ENCODE data around the gene TNS1. TPM values are rescaled to one million over a fixed set of nuclear protein-coding genes. Genes with fewer than 3 reads are reported as not detected.

TNS1 gene
- polyA plus RNA-seq, 1 experiment, result 19.7 TPM

DNA sequence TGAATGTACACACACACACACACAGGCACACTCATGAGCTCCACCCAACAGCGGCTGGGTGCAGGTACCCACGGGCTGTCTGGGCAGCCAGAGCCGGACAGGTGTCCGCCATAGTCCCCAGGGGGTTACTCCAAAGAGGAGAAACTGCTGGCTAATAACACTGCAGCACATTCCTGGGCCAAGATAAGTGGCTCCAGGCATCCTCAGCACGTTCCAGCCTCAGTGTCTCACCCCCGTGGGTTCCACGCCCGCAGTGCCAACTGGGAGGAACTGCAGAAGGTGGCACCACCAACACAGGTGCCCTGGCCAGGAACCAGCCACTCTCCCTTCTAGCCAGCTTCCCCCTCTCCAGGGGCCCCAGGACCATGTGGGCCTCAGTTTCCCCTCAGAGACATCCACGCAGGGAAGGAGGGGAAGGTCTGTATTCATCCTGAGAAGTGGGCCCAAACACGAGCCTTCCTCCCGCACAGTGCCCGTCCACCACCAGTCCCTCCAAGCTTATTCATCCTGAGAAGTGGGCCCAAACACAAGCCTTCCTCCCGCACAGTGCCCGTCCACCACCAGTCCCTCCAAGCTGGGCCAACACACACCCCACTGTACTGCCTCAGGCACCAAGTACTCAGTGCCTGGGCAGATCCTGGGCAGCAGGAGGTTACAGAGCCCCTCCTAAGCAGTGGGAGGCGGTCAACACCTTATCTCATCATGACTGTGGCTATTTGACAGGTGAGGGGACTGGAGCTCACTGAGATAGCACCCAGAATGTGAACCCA is 47.6 kb downstream of the TNS1 start:
- TF ChIP-seq, protein P1, sequence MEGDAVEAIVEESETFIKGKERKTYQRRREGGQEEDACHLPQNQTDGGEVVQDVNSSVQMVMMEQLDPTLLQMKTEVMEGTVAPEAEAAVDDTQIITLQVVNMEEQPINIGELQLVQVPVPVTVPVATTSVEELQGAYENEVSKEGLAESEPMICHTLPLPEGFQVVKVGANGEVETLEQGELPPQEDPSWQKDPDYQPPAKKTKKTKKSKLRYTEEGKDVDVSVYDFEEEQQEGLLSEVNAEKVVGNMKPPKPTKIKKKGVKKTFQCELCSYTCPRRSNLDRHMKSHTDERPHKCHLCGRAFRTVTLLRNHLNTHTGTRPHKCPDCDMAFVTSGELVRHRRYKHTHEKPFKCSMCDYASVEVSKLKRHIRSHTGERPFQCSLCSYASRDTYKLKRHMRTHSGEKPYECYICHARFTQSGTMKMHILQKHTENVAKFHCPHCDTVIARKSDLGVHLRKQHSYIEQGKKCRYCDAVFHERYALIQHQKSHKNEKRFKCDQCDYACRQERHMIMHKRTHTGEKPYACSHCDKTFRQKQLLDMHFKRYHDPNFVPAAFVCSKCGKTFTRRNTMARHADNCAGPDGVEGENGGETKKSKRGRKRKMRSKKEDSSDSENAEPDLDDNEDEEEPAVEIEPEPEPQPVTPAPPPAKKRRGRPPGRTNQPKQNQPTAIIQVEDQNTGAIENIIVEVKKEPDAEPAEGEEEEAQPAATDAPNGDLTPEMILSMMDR (IDR thresholded peaks at IDR 0.05; ENCODE audit: low read depth, low read length), result no peak
- ChIA-PET CTCF (interaction anchor here (1.1 kb wide), 1 partner anchor 11 kb away, joined by 3 read pairs; no protein-coding TSS in a partner anchor), POLR2A (no interaction called here)
- Histone ChIP-seq H3K27ac (ENCODE audit: low read depth, low read length) (no peak overlapping the region), H3K4me3 (ENCODE audit: low read depth, low read length) (no peak overlapping the region), H3K9me3 (ENCODE audit: control insufficient read depth, insufficient read depth, low read length) (no peaks in the 10 kb centered on the region), H3K27me3 (ENCODE audit: control insufficient read depth, insufficient read depth, low read length) (no peaks in the 10 kb centered on the region)
- no peak for DNase-seq (ENCODE audit: low read depth, low spot score)

DNA sequence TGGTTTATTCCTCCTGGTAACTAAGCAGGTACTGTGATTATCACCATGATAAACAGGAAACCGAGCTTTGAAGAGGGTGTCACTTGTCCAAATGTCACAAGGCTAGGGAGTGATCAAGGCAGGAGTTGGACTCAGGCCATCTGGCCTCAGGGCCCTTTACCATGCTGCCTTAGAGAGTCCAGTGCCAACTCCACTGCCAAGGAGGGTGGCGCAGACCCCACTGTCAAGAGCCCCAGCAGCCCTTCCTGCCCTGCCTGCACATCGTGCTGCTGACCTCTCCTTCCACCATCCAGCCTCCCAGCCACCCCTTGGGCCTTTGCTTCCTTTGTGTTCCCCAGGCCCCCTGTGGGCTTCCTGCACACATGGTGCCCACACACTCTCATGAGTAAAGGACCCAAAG is 48.3 kb downstream of the TNS1 start:
- H3K27me3 ChIP-seq (ENCODE audit: control insufficient read depth, insufficient read depth, low read length), result no peaks in the 10 kb centered on the region
- TF ChIP-seq, protein P1 (IDR thresholded peaks at IDR 0.05; ENCODE audit: low read depth, low read length), result no peak
- no peak overlapping the region for H3K27ac ChIP-seq (ENCODE audit: low read depth, low read length)
- no peak overlapping the region for H3K4me3 ChIP-seq (ENCODE audit: low read depth, low read length)
- ChIA-PET CTCF (interaction anchor here (1.1 kb wide), 1 partner anchor 10 kb away, joined by 3 read pairs; no protein-coding TSS in a partner anchor), POLR2A (no interaction called here)
- H3K9me3 ChIP-seq (ENCODE audit: control insufficient read depth, insufficient read depth, low read length), result no peaks in the 10 kb centered on the region
- no peak for DNase-seq (ENCODE audit: low read depth, low spot score)

DNA sequence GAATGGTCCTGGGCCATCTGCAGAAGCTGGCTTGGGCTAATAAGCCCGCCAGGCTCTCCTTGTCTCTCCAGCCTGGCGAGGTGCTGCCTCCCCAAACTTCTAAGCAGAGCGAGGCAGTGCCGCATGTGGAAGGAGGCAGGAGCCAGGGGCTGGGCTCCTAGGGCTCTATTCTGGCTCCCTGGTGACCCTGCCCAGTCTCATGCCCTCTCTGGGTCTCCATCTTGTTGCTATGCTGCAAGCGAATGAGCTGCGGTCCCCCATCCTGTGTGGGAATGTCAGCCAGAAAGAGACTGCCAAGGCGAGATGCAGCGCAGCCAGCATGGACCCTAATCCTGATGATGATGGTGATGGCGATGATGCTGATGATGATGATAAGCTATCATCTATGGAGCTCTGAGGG is 48.7 kb downstream of the TNS1 start:
- Histone ChIP-seq H3K27me3 (ENCODE audit: control insufficient read depth, insufficient read depth, low read length) (no peaks in the 10 kb centered on the region), H3K9me3 (ENCODE audit: control insufficient read depth, insufficient read depth, low read length) (no peaks in the 10 kb centered on the region), H3K27ac (ENCODE audit: low read depth, low read length) (no peak overlapping the region), H3K4me3 (ENCODE audit: low read depth, low read length) (no peak overlapping the region)
- POLR2A ChIA-PET, result no interaction called here
- TF ChIP-seq, protein P1 (IDR thresholded peaks at IDR 0.05; ENCODE audit: low read depth, low read length), result no peak
- DNase-seq (ENCODE audit: low read depth, low spot score), result no peak
- CTCF ChIA-PET, result interaction anchor here (1.1 kb wide), 1 partner anchor 10 kb away, joined by 3 read pairs; no protein-coding TSS in a partner anchor

DNA sequence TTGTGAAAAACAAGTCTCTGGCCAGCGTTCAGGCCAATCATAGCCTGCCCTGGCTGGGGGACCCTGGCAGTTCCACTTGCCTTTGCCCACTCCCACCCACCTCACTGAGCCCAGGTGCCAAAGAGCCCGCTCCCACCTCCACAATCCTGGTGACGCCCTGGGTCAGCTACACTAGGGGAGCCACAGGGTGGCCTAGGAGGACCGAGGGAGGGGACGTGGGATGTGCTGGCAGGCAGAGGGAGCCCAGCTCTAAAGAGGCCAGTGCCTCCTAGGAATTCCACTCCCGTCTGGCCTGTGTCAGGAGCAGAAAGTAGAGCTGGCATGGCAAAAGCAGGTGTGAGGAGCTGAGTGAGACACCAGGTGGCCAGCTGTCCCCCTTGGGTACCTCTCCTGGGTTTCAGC is 49.3 kb downstream of the TNS1 start:
- CTCF ChIA-PET, result no interaction called here
- no peak for DNase-seq (ENCODE audit: low read depth, low spot score)
- no peak overlapping the region for H3K4me3 ChIP-seq (ENCODE audit: low read depth, low read length)

DNA sequence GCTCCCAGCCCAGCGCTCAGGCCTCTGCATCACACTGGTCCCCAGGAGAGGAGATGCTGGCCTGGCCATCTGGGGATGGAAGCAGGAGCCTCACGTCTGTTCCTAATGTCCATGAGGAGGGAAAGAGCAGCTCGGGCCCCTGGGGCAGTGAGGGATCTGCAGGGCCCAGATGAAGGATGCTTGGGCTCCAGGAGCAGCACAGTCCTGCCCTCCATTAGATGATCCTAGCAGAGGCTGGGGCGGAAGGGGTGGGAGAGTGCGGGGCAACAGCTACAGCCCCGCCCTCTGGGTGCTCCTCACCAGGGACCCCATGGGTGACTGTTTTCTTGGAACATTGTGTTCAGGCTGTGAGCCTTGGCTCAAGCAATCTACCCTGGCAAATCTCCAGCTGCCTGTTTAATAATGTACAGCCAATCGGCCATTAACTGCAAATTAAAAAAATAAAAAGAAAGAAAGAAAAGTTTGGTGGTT is 49.7 kb downstream of the TNS1 start:
- POLR2A ChIA-PET, result no interaction called here
- H3K27me3 ChIP-seq (ENCODE audit: control insufficient read depth, insufficient read depth, low read length), result no peaks in the 10 kb centered on the region
- H3K27ac ChIP-seq (ENCODE audit: low read depth, low read length), result no peak overlapping the region
- no peaks in the 10 kb centered on the region for H3K9me3 ChIP-seq (ENCODE audit: control insufficient read depth, insufficient read depth, low read length)
- H3K4me3 ChIP-seq (ENCODE audit: low read depth, low read length), result no peak overlapping the region
- TF ChIP-seq, protein P1 (IDR thresholded peaks at IDR 0.05; ENCODE audit: low read depth, low read length), result no peak
- no peak for DNase-seq (ENCODE audit: low read depth, low spot score)
- CTCF ChIA-PET, result no interaction called here

More for the DNA sequence above, 49.3 kb downstream of the TNS1 start:
- POLR2A ChIA-PET, result no interaction called here
- no peaks in the 10 kb centered on the region for H3K9me3 ChIP-seq (ENCODE audit: control insufficient read depth, insufficient read depth, low read length)
- no peak overlapping the region for H3K27ac ChIP-seq (ENCODE audit: low read depth, low read length)
- TF ChIP-seq, protein P1 (IDR thresholded peaks at IDR 0.05; ENCODE audit: low read depth, low read length), result no peak
- no peaks in the 10 kb centered on the region for H3K27me3 ChIP-seq (ENCODE audit: control insufficient read depth, insufficient read depth, low read length)

Data from AG04450 (cell line).